ENCODE data around the gene B3GNT2.
"Not testable (repeated sequence)": the region's sequence is repeated elsewhere in the genome, so short reads cannot be mapped to it uniquely, and the experiment has no call there.

B3GNT2 gene

GRCh38 chr2:62184512-62185230 is 11.2 kb upstream of the B3GNT2 start:
- no peak for FAIRE-seq
- DNase-seq (ENCODE audit: low spot score), result no peak

GRCh38 chr2:62185475-62186155 is 10.3 kb upstream of the B3GNT2 start:
- FAIRE-seq, result no peak
- DNase-seq (ENCODE audit: low spot score), result no peak

GRCh38 chr2:62186156-62186905 is 9.6 kb upstream of the B3GNT2 start:
- FAIRE-seq, result no peak
- DNase-seq (ENCODE audit: low spot score), result no peak

DNA sequence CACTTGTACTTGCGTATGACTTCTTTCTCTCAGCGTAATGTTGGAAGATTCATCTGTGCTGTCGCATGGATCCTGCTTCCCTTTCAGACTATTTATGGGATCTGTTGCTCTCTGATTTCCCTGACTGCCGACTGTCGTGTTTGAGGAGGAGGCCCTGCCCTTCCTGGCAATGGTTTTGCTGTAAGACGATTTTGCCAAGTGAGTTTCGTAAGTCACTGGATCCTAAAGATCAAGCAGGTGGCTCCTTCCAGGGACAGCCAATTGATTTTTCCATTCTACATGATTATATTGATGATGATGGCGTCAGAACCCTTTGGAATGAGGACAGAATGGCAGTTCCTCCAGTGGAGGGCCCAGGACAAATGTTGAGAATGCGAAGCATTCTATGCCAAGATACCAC is 8.7 kb upstream of the B3GNT2 start:
- FAIRE-seq, result no peak
- DNase-seq (ENCODE audit: low spot score), result no peak

- DNase-seq (ENCODE audit: low spot score) (no peak), FAIRE-seq (no peak)
Measured at GRCh38 chr2:62188416-62188815, 7.5 kb upstream of the B3GNT2 start.

DNA sequence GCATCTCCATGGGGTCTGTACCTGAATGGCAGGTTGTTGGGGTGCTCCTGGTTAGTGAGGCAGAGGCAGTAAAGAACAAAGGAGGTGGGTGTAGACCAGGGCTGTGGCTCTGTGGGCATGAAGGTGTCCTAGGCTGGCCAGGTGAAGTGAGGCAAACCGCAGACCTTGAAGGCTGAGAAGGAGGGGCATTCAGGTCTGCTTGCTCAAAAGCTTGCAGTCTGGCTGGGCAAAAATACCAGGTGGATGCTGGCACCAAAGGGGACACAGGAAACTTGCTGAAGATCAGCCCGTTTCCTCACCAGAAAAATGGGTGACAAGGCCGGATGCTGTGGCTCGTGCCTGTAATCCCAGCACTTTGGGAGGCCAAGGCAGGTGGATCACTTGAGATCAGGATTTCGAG is 6.7 kb upstream of the B3GNT2 start:
- FAIRE-seq, result no peak
- DNase-seq (ENCODE audit: low spot score), result no peak

- DNase-seq (ENCODE audit: low spot score) (no peak), FAIRE-seq (no peak)
Measured at GRCh38 chr2:62192811-62193210, 3.1 kb upstream of the B3GNT2 start.

GRCh38 chr2:62194558-62195420 is 1.1 kb upstream of the B3GNT2 start:
- no peak for FAIRE-seq
- no peak for DNase-seq (ENCODE audit: low spot score)

DNA sequence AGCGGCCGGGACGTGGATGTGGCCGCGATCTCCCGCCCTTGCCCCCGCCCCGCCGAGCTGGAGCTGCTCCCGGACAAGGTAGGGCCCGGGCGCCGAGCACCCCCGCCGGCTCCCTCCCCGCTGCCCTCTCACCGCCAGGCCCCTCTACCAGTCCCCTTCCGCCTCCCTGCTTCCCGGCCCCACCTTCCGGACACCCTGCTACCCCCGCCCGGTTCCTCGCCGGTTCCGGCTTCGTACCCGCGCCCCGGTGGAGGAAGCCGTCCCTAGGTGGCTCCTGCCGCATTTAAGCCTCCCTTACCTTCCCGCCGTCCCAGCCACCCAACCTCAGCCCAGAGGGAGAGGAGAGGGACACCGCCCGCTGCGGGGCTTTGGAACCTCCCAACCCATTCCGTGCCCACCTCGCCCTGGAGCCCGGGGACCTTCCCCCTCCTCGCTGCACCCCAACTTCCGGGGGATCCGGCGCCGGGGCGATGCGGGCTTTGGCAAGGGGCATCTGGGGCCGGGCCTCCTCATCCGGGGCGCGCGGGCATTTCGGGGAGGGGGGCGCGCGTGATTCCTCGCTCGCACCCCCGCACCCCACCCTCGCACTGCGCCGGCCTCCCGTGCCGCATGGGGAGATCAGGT is 475 bp downstream of the B3GNT2 start:
- DNase-seq (ENCODE audit: low spot score), result no peak
- FAIRE-seq, result no peak

DNA sequence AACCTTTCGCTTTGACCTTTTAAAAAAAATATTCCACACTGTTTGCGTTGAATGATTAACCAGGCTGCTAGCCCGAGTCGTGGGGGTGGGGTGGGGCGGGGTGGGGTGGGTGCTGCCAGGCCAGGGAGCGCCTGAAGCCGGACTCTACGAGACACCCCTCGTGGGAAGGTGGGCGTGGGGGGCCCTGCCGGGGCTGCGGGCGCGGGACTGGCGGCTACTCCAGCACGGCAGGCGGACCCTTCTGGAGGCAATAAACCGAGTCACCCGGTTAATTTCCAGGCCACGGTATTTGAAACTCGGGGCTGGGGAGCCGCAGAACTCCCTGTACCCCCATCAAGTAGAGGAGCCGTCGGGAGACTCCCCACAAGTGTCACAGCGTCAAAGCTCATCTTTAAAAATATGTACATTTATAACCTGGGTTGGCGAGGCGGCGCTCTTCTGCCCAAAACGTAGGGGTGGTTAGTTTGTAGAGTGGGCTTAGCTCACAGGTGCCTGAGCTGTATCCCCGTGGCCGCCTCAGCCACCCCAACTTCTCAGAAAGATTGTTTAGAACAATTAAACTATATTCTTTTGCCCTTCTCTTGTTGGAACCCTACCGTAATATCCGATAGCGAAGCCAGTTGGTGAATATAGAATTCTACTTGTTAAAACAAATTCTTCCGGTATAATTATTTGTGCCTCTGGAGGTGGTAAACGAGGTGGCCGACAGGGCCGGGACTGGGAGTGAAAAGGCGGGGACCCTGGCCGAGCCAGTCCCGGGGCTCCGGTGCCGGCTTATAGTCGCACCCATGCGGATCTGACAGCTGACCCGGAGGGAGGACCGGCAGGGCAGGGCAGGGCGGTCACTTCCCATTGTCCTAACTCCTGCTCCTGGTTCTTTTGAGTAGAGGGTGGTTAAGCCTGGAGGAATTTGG is 1.4 kb downstream of the B3GNT2 start:
- FAIRE-seq (no peak), DNase-seq (ENCODE audit: low spot score) (no peak)

DNA sequence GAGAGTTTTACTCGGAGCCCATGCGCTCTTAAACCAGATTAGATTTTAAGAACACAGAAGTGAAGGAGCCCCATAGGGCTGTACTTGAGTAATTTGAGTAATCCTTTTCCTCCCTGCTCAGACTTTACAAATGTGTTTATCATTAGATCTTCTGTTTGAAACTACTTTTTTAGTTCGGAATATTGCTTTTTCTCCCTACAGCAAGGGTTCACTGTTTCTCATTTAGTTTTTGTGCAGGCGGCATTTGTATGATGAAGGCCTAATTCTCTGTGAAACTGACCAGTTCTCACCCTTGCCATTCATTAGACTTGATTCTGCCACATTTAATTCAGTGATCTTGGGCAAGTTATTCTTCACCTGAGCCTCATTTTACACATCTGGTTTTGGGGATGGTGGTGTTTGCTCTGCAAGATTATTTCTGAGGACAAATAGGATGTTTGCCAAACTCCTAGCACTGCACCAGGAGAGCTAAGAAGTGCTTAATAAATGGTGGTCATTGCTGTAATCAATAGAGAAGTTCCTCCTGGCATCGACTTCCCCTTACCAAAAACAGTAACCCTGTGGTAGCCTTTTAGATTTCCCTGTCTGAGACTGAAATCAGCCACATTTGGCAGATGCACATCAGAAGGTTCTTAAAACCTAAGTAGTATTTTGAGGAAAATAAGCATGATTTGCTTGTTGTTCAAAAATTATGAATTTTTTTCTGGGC is 2.2 kb downstream of the B3GNT2 start:
- FAIRE-seq (no peak), DNase-seq (ENCODE audit: low spot score) (no peak)

GRCh38 chr2:62198854-62199253 is 2.9 kb downstream of the B3GNT2 start:
- not testable (repeated sequence) for DNase-seq (ENCODE audit: low spot score); FAIRE-seq

GRCh38 chr2:62199392-62200125 is 3.6 kb downstream of the B3GNT2 start:
- no peak for FAIRE-seq
- DNase-seq (ENCODE audit: low spot score), result no peak

DNA sequence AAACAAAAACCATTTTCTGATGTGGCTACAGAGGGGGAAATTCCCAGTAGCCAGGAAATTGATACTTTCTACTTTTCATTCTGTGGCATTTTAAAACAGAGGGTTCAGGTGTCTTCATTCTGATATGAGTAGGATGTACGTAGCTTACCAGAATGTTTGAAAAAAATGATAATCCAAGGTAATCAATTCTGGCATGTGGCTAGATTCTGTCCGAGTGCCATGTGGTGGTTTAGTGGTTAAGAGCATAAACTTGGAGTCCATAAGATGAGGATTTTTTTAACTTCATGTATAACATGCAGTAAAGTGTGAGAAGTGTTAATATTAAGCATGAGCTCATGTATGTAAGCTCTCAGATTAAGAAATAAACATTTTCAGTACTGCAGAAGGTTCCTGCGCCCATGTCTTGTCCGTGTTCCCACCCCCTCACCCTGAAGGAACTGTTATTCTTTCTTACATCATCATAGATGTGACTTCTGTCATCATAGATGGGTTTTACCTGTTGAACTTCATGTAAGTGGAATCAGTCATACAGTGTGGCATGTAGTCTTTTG is 4.5 kb downstream of the B3GNT2 start:
- DNase-seq (ENCODE audit: low spot score) (no peak), FAIRE-seq (no peak)

- DNase-seq (ENCODE audit: low spot score) (no peak), FAIRE-seq (no peak)
Measured at GRCh38 chr2:62200868-62201267, 5.0 kb downstream of the B3GNT2 start.

- no peak for DNase-seq (ENCODE audit: low spot score)
- no peak for FAIRE-seq
Measured at GRCh38 chr2:62201307-62201706, 5.4 kb downstream of the B3GNT2 start.

DNA sequence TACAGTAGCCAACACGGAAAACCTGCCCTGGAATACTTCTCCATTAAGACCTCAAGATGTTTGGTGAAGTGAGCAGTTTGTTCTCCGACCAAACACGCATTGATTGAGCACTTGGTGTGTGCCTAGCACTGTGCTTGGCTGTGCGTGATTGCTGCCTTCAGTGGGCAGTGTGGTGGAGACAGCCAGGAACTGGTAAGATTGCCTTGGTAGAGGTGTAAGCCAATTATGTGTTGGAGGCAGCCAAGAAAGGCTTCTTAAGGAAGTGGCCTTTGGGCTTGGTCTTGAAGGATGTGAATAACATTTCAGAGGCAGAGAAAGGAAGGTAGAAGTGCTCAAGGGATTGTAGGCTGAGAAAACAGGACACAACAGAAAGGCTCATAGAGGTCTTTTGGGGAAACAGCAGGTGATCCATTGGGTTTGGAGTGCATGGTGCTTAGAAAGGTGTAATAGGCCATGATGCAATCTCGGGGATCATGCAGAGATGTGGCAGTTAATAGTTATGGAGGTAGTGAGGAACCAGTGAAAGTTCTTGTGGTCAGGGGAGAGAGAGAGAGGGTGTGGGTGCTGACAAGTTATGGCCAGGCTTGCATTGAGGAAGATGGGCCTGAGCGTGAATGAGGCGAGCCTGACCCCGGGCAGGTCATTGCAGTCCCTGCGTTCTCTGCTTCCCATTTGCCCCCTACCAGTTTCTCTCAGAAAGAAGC is 6.3 kb downstream of the B3GNT2 start:
- no peak for FAIRE-seq

DNA sequence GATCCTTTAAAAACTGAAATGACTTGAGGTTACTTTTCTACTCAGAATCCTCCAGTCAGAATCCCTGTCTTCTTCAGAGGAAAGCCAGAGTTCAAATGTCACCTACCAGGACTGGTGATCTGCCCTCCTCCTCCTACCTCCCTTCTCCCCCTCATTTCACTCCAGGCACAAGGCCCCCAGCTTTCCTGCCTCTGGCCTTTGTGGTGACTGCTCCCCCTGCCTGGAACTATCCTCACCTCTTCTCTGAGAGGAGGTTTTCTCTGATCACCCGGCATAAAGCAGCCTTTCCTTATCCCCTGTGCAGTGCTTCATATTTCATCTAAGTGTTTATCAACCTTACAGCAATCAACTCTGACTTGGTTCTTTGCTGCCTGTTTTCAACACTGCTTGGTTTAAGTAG is 6.8 kb downstream of the B3GNT2 start:
- DNase-seq (ENCODE audit: low spot score) (no peak), FAIRE-seq (no peak)

More for the DNA sequence above, 6.3 kb downstream of the B3GNT2 start:
- DNase-seq (ENCODE audit: low spot score), result no peak
